Measurements from ENCODE around the gene SNAPC1. TPM values are rescaled to one million over a fixed set of nuclear protein-coding genes. Genes with fewer than 3 reads are reported as not detected.
"Not testable (repeated sequence)": the region's sequence is repeated elsewhere in the genome, so short reads cannot be mapped to it uniquely, and the experiment has no call there.

Gene SNAPC1
- total RNA-seq, 1 donor from 2014 or later, result 2.7 TPM

GRCh38 chr14:61733972-61734371 lies 28.2 kb upstream of the SNAPC1 start:
- intact Hi-C loops (cut with DNase I), result no loop called here
- H3K36me3 ChIP-seq, result peaks cover 43 to 61% of the 10 kb centered on the region in 2 donors
- H3K27ac ChIP-seq, result no peak overlapping the region

DNA sequence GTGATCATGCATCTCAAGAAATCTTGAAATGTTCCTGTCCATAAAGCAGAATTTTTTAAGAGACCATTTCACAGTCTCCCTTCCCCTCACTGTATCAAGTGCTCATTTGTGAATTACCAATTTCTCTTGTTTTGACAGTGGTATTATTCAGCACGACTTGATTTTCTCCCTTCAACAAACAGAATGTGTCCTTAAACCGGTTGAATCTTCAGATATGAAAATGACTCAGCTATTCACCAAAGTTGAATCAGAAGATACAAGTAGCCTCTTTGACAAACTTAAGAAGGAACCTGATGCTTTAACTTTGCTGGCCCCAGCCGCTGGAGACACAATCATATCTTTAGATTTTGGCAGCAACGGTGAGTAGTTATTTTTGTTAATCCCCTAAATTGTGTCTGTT lies 25.5 kb upstream of the SNAPC1 start:
- H3K36me3 ChIP-seq, result peaks cover 51 to 70% of the 10 kb centered on the region in 2 donors
- no peak for TF ChIP-seq CTCF (IDR thresholded peaks at IDR 0.05)
- intact Hi-C loops (cut with DNase I), result no loop called here

More at GRCh38 chr14:61733972-61734371, 28.2 kb upstream of the SNAPC1 start:
- Histone ChIP-seq H3K9me3 (no peaks in the 10 kb centered on the region), H3K4me3 (no peak overlapping the region), H3K4me1 (no peaks in the 10 kb centered on the region), H3K27me3 (no peaks in the 10 kb centered on the region)
- DNase-seq (ENCODE audit: low spot score in 2 of 2), result no peak
- no peak for TF ChIP-seq CTCF (IDR thresholded peaks at IDR 0.05)

DNA sequence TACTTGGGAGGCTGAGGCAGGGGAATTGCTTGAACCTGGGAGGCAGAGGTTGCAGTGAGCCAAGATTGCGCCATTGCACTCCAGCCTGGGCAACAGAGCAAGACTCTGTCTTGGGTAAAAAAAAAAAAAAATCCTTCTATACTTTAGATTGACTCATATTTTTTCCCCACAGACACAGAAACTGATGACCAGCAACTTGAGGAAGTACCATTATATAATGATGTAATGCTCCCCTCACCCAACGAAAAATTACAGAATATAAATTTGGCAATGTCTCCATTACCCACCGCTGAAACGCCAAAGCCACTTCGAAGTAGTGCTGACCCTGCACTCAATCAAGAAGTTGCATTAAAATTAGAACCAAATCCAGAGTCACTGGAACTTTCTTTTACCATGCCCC lies 24.3 kb upstream of the SNAPC1 start:
- no peak overlapping the region for H3K27ac ChIP-seq
- H3K36me3 ChIP-seq, result peaks cover 60 to 78% of the 10 kb centered on the region in 2 donors
- H3K27me3 ChIP-seq, result no peaks in the 10 kb centered on the region
- DNase-seq (ENCODE audit: low spot score in 2 of 2), result no peak
- no peak overlapping the region for H3K4me3 ChIP-seq
- H3K9me3 ChIP-seq, result no peaks in the 10 kb centered on the region
- intact Hi-C loops (cut with DNase I), result no loop called here
- H3K4me1 ChIP-seq, result peaks cover 0 to 4% of the 10 kb centered on the region in 2 donors
- no peak for TF ChIP-seq CTCF (IDR thresholded peaks at IDR 0.05)

More for the DNA sequence above, 25.5 kb upstream of the SNAPC1 start:
- H3K4me1 ChIP-seq, result peaks cover 0 to 4% of the 10 kb centered on the region in 2 donors
- no peak overlapping the region for H3K4me3 ChIP-seq
- no peak for DNase-seq (ENCODE audit: low spot score in 2 of 2)
- H3K9me3 ChIP-seq, result no peaks in the 10 kb centered on the region
- no peak overlapping the region for H3K27ac ChIP-seq
- no peaks in the 10 kb centered on the region for H3K27me3 ChIP-seq

DNA sequence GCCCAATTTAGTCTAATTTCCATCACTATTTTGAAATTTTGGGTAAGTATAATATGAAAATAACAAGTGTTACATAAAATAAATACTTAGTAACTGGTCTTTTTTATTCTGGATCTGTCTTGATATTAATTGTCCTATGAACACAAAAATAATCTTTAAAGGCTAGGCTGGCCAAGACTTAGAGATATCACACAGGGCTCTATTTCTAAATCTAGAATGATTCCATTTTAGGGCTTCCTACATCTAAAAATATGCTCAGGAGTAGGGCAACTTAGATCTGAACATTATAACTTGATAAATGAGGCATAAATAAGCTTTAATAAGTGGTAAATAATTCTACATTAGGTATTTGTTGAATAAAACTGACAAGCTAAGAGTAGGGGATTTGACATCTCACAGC lies 23.1 kb upstream of the SNAPC1 start:
- no peak for DNase-seq (ENCODE audit: low spot score in 2 of 2)
- Histone ChIP-seq H3K27ac (no peak overlapping the region), H3K27me3 (no peaks in the 10 kb centered on the region), H3K4me1 (peaks cover 0 to 4% of the 10 kb centered on the region in 2 donors), H3K9me3 (no peaks in the 10 kb centered on the region), H3K36me3 (peaks cover 60 to 75% of the 10 kb centered on the region in 2 donors), H3K4me3 (no peak overlapping the region)
- intact Hi-C loops (cut with DNase I), result no loop called here
- no peak for TF ChIP-seq CTCF (IDR thresholded peaks at IDR 0.05)

- Histone ChIP-seq H3K9me3 (no peaks in the 10 kb centered on the region), H3K4me3 (no peak overlapping the region), H3K36me3 (peaks cover 48 to 62% of the 10 kb centered on the region in 2 donors), H3K4me1 (peaks cover 2 to 12% of the 10 kb centered on the region in 2 donors), H3K27me3 (no peaks in the 10 kb centered on the region), H3K27ac (peak overlapping the region in 1 of 2 donors; percentile 22)
- no peak for TF ChIP-seq CTCF (IDR thresholded peaks at IDR 0.05)
- intact Hi-C loops (cut with DNase I), result no loop called here
- DNase-seq (ENCODE audit: low spot score in 2 of 2), result no peak
These were observed 19.8 kb upstream of the SNAPC1 start for GRCh38 chr14:61742371-61742770.

DNA sequence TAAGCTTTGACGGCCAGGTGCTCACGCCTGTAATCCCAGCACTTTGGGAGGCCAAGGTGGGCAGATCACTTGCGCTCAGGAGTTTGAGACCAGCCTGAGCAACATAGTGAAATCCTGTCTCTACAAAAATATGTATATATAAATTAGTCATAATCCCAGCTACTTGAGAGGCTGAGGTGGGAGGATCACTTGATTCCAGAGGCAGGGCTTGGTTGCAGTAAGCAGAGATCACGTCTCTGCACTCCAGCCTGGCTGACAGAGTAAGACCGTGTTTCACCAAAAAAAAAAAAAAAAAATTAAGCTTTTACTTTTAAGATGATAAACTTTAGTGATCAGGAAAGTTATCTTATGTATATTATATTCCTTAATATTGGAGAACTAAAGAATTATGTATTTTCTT lies 18.0 kb upstream of the SNAPC1 start:
- Histone ChIP-seq H3K27me3 (no peaks in the 10 kb centered on the region), H3K4me3 (no peak overlapping the region), H3K36me3 (peaks cover 34 to 43% of the 10 kb centered on the region in 2 donors), H3K9me3 (no peaks in the 10 kb centered on the region), H3K27ac (no peak overlapping the region), H3K4me1 (peaks cover 2 to 21% of the 10 kb centered on the region in 2 donors)
- no peak for TF ChIP-seq CTCF (IDR thresholded peaks at IDR 0.05)
- intact Hi-C loops (cut with DNase I), result no loop called here
- DNase-seq (ENCODE audit: low spot score in 2 of 2), result no peak

- peaks cover 27 to 32% of the 10 kb centered on the region in 2 donors for H3K36me3 ChIP-seq
These were observed 15.9 kb upstream of the SNAPC1 start for GRCh38 chr14:61746346-61746745.

More at GRCh38 chr14:61746346-61746745, 15.9 kb upstream of the SNAPC1 start:
- H3K9me3 ChIP-seq; intact Hi-C loops (cut with DNase I); DNase-seq (ENCODE audit: low spot score in 2 of 2); H3K27me3 ChIP-seq: not testable (repeated sequence)
- H3K27ac ChIP-seq, result peak overlapping the region; percentile 46 to 91
- peaks cover 2 to 24% of the 10 kb centered on the region in 2 donors for H3K4me1 ChIP-seq
- peak overlapping the region in 1 of 2 donors; percentile 78 for H3K4me3 ChIP-seq
